Endothelial cell (in vitro differentiated cells): Measurements from ENCODE around the gene SERPINA1. TPM values are rescaled to one million over a fixed set of nuclear protein-coding genes. Genes with fewer than 3 reads are reported as not detected.

ENCODE experiments used
- DNase-seq: peaks from one replicate; pipeline ENCODE4 v3.0.0; 2021; ENCODE audit warnings: low spot score
- H3K27ac Mint-ChIP-seq: one replicate; pipeline ENCODE4 v1.8.0; 2021; ENCODE audit warnings: mixed read lengths, inconsistent platforms; ENCODE audit not compliant: unreplicated experiment
- H3K27me3 Mint-ChIP-seq: one replicate; pipeline ENCODE4 v1.8.0; 2021; ENCODE audit warnings: mild to moderate bottlenecking, moderate library complexity, mixed read lengths, inconsistent platforms; ENCODE audit not compliant: unreplicated experiment
- H3K36me3 Mint-ChIP-seq: one replicate; pipeline ENCODE4 v1.8.0; 2021; ENCODE audit warnings: mild to moderate bottlenecking, low read depth, mixed read lengths, inconsistent platforms; ENCODE audit not compliant: unreplicated experiment
- H3K4me1 Mint-ChIP-seq: one replicate; pipeline ENCODE4 v1.8.0; 2021; ENCODE audit warnings: mild to moderate bottlenecking, mixed read lengths, inconsistent platforms; ENCODE audit not compliant: unreplicated experiment
- H3K4me3 Mint-ChIP-seq: one replicate; pipeline ENCODE4 v1.8.0; 2021; ENCODE audit warnings: mild to moderate bottlenecking, mixed read lengths, inconsistent platforms; ENCODE audit not compliant: unreplicated experiment
- H3K9me3 Mint-ChIP-seq: one replicate; pipeline ENCODE4 v1.8.0; 2021; ENCODE audit warnings: mixed read lengths, inconsistent platforms; ENCODE audit not compliant: unreplicated experiment
- CTCF ChIP-seq: fragments of 200-600 bp; sonication (generic); IDR thresholded peaks from one replicate; pipeline ENCODE4 v1.5.0; 2021; ENCODE audit warnings: antibody characterized with exemption; ENCODE audit not compliant: unreplicated experiment
- total RNA-seq: library from RNA; stranded (reverse); fragmentation: NEBNext Ultra II Directional; extraction: Animal tissue kit (Norgen Biotek cat#: 25700); gene quantifications from one replicate; pipeline ENCODE4 v1.2.1, GENCODE V29; 2021; ENCODE audit not compliant: unreplicated experiment

SERPINA1 gene
- total RNA-seq, 1 donor from 2014 or later: not detected

GRCh38 chr14:94383777-94384176, 4.6 kb downstream of the SERPINA1 start:
- TF ChIP-seq CTCF: no peak
- Mint-ChIP-seq H3K27ac (no peak overlapping the region), H3K4me3 (no peak overlapping the region), H3K9me3 (no peaks in the 10 kb centered on the region), H3K27me3 (peaks cover 8% of the 10 kb centered on the region), H3K36me3 (no peaks in the 10 kb centered on the region), H3K4me1 (no peaks in the 10 kb centered on the region)
- DNase-seq: no peak

GRCh38 chr14:94382716-94383596, 5.4 kb downstream of the SERPINA1 start:
- H3K9me3 Mint-ChIP-seq: no peaks in the 10 kb centered on the region
- H3K4me1 Mint-ChIP-seq: no peaks in the 10 kb centered on the region
- DNase-seq: no peak
- no peak overlapping the region for H3K27ac Mint-ChIP-seq
- no peaks in the 10 kb centered on the region for H3K36me3 Mint-ChIP-seq
- no peak overlapping the region for H3K4me3 Mint-ChIP-seq
- TF ChIP-seq CTCF: no peak
- H3K27me3 Mint-ChIP-seq: peaks cover 8% of the 10 kb centered on the region

- DNase-seq: no peak
- H3K9me3 Mint-ChIP-seq: no peaks in the 10 kb centered on the region
- no peak overlapping the region for H3K27ac Mint-ChIP-seq
- H3K27me3 Mint-ChIP-seq: peaks cover 8% of the 10 kb centered on the region
- H3K36me3 Mint-ChIP-seq: no peaks in the 10 kb centered on the region
- no peak overlapping the region for H3K4me3 Mint-ChIP-seq
- no peaks in the 10 kb centered on the region for H3K4me1 Mint-ChIP-seq
- no peak for TF ChIP-seq CTCF
These were observed 6.2 kb downstream of the SERPINA1 start for GRCh38 chr14:94382099-94382715.

- no peak overlapping the region for H3K27ac Mint-ChIP-seq
- no peaks in the 10 kb centered on the region for H3K36me3 Mint-ChIP-seq
- H3K9me3 Mint-ChIP-seq: no peaks in the 10 kb centered on the region
- no peak for TF ChIP-seq CTCF
- peaks cover 10% of the 10 kb centered on the region for H3K27me3 Mint-ChIP-seq
- peaks cover 3% of the 10 kb centered on the region for H3K4me1 Mint-ChIP-seq
- DNase-seq: no peak
- no peak overlapping the region for H3K4me3 Mint-ChIP-seq
These were observed 7.0 kb downstream of the SERPINA1 start for GRCh38 chr14:94381149-94382030.
